ENCODE data around the gene CCDC24. TPM values are rescaled to one million over a fixed set of nuclear protein-coding genes. Genes with fewer than 3 reads are reported as not detected.

Gene CCDC24
- total and polyA plus RNA-seq, 2 of the 13 experiments (the other 11 are each of a cell fraction or from before 2014, with no cell fraction given): 1.4 to 2.9 TPM

DNA sequence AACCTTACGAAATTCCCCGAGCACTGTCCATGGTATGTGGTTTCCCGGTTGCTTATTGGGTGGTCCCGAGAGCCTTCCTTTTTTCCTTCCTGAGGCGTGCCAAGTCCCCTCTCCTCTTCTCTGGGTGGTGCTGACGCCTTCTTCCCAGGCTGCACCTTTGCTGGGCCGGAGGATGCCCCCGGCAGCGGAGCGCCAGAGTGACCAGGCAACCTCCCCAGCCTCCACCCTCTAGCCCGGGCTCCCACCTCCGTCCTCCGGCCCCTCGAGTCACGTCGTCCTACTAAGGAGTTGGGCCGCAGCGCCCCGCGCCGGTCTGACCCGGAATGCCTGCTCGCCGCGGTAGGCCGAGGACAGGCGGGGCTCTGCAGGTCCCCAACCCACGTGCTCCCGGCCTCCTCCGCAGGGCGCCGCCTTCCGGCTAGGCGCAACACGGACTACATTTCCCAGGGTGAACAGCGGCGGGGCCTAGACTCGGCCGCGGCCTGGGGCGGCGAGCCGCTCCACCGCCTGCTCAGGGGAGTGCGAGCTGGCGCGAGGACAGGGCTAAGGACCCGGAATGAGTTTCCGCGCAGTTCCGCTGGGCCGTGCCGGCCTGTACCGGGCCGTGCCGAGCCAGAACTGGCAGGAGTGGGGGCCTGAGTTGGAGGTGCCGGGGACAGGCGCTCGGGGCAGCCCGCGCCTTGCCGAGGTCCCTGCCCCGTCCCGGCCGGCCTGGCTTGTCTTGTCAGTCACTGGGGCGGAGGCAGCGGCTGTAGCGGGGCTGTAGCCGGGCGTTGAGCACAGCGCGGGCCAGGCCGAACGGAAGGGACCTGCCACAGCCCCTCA, 45.0 kb upstream of the CCDC24 start, which contains the start of gene IPO13 (continued):
- peak; percentile 49; the same call in 1 of the 2 replicates for TF ChIP-seq ZSCAN9 (CRISPR knock-in tag; IDR thresholded peaks at IDR 0.05; ENCODE audit: borderline replicate concordance)
- TF ChIP-seq, protein P1, sequence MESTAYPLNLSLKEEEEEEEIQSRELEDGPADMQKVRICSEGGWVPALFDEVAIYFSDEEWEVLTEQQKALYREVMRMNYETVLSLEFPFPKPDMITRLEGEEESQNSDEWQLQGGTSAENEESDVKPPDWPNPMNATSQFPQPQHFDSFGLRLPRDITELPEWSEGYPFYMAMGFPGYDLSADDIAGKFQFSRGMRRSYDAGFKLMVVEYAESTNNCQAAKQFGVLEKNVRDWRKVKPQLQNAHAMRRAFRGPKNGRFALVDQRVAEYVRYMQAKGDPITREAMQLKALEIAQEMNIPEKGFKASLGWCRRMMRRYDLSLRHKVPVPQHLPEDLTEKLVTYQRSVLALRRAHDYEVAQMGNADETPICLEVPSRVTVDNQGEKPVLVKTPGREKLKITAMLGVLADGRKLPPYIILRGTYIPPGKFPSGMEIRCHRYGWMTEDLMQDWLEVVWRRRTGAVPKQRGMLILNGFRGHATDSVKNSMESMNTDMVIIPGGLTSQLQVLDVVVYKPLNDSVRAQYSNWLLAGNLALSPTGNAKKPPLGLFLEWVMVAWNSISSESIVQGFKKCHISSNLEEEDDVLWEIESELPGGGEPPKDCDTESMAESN (CRISPR knock-in tag; conservative IDR thresholded peaks at IDR 0.05): peak; percentile 90
- peak; percentile 93 for TF ChIP-seq ZNF451 (CRISPR knock-in tag; IDR thresholded peaks at IDR 0.05)
- TF ChIP-seq, protein P2, sequence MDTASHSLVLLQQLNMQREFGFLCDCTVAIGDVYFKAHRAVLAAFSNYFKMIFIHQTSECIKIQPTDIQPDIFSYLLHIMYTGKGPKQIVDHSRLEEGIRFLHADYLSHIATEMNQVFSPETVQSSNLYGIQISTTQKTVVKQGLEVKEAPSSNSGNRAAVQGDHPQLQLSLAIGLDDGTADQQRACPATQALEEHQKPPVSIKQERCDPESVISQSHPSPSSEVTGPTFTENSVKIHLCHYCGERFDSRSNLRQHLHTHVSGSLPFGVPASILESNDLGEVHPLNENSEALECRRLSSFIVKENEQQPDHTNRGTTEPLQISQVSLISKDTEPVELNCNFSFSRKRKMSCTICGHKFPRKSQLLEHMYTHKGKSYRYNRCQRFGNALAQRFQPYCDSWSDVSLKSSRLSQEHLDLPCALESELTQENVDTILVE (CRISPR knock-in tag; IDR thresholded peaks at IDR 0.05): peak; percentile 79
- TF ChIP-seq, protein P3, sequence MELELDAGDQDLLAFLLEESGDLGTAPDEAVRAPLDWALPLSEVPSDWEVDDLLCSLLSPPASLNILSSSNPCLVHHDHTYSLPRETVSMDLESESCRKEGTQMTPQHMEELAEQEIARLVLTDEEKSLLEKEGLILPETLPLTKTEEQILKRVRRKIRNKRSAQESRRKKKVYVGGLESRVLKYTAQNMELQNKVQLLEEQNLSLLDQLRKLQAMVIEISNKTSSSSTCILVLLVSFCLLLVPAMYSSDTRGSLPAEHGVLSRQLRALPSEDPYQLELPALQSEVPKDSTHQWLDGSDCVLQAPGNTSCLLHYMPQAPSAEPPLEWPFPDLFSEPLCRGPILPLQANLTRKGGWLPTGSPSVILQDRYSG (CRISPR knock-in tag; IDR thresholded peaks at IDR 0.05): no peak
- TF ChIP-seq, protein P4, sequence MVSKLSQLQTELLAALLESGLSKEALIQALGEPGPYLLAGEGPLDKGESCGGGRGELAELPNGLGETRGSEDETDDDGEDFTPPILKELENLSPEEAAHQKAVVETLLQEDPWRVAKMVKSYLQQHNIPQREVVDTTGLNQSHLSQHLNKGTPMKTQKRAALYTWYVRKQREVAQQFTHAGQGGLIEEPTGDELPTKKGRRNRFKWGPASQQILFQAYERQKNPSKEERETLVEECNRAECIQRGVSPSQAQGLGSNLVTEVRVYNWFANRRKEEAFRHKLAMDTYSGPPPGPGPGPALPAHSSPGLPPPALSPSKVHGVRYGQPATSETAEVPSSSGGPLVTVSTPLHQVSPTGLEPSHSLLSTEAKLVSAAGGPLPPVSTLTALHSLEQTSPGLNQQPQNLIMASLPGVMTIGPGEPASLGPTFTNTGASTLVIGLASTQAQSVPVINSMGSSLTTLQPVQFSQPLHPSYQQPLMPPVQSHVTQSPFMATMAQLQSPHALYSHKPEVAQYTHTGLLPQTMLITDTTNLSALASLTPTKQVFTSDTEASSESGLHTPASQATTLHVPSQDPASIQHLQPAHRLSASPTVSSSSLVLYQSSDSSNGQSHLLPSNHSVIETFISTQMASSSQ (IDR thresholded peaks at IDR 0.05; ENCODE audit: low read depth): no peak
- TF ChIP-seq, protein P4 (CRISPR knock-in tag; IDR thresholded peaks at IDR 0.05; ENCODE audit: borderline replicate concordance): peak; percentile 85; the same call in 1 of the 2 replicates
- no peak; the same call in 1 of the 2 replicates for TF ChIP-seq SMYD3 (CRISPR knock-in tag; IDR thresholded peaks at IDR 0.05)
- peak; percentile 82 for TF ChIP-seq IKZF4 (CRISPR knock-in tag; IDR thresholded peaks at IDR 0.05; ENCODE audit: borderline replicate concordance, low read depth, not compliant biosample characterization)
- TF ChIP-seq, protein P5, sequence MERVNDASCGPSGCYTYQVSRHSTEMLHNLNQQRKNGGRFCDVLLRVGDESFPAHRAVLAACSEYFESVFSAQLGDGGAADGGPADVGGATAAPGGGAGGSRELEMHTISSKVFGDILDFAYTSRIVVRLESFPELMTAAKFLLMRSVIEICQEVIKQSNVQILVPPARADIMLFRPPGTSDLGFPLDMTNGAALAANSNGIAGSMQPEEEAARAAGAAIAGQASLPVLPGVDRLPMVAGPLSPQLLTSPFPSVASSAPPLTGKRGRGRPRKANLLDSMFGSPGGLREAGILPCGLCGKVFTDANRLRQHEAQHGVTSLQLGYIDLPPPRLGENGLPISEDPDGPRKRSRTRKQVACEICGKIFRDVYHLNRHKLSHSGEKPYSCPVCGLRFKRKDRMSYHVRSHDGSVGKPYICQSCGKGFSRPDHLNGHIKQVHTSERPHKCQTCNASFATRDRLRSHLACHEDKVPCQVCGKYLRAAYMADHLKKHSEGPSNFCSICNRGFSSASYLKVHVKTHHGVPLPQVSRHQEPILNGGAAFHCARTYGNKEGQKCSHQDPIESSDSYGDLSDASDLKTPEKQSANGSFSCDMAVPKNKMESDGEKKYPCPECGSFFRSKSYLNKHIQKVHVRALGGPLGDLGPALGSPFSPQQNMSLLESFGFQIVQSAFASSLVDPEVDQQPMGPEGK (CRISPR knock-in tag; IDR thresholded peaks at IDR 0.05): peak; percentile 69; the same call in 1 of the 2 replicates
- TF ChIP-seq SNAPC5 (CRISPR knock-in tag; IDR thresholded peaks at IDR 0.05; ENCODE audit: borderline replicate concordance): peak; percentile 53; the same call in 1 of the 2 replicates
- TF ChIP-seq BCL6 (CRISPR knock-in tag; IDR thresholded peaks at IDR 0.05): peak; percentile 59
- TF ChIP-seq CHD2 (IDR thresholded peaks at IDR 0.05; ENCODE audit: low read depth, low read length): no peak
- no peak for TF ChIP-seq ZNF256 (CRISPR knock-in tag; conservative IDR thresholded peaks at IDR 0.05)
- TF ChIP-seq ZNF230 (CRISPR knock-in tag; IDR thresholded peaks at IDR 0.05): peak; percentile 92
- TF ChIP-seq ZNF530 (CRISPR knock-in tag; IDR thresholded peaks at IDR 0.05; ENCODE audit: low read depth): no peak
- TF ChIP-seq ZNF496 (CRISPR knock-in tag; IDR thresholded peaks at IDR 0.05; ENCODE audit: insufficient replicate concordance): no peak

Measured in HepG2 (cell line).